ENCODE measurements around the gene LTN1. TPM values are rescaled to one million over a fixed set of nuclear protein-coding genes. Genes with fewer than 3 reads are reported as not detected.

Gene LTN1
- total RNA-seq, 1 donor from 2014 or later, result 23.6 TPM

DNA sequence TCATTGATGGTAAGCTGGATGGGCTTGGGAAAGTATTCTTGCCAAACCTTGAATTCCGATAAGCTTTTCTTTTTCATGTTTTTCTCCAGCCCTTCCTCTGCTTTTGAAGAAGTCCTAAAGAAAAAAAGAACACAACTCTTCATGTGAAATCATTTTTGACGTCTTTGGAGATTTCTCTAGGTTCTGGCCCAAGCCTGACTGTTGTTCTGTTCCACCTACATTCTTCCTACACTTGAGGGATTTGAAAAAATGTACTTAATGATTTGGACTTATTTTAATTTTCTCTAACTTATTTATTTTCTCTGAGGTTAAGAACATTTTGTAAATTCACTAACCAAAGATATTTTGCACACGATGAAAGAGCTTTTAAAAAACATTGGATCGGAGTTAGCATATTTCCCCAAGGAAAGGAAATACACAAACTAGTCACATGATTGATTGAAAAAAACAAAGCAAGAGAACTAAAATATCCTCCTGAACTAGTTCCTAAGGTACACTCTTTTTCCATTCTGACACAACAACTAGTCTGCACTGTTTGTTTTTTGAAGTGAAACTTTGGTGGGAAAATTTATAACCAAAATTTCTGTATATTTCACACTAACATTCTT, 82.3 kb downstream of the LTN1 start:
- Mint-ChIP-seq H3K36me3 (ENCODE audit: low read depth, unreplicated experiment) (no peaks in the 10 kb centered on the region), H3K27me3 (ENCODE audit: unreplicated experiment) (no peaks in the 10 kb centered on the region), H3K4me1 (ENCODE audit: unreplicated experiment) (no peaks in the 10 kb centered on the region), H3K27ac (ENCODE audit: unreplicated experiment) (no peak overlapping the region), H3K9me3 (ENCODE audit: unreplicated experiment) (no peaks in the 10 kb centered on the region), H3K4me3 (ENCODE audit: unreplicated experiment) (no peak overlapping the region)
- DNase-seq (ENCODE audit: low spot score), result no peak
- TF ChIP-seq, protein P1, sequence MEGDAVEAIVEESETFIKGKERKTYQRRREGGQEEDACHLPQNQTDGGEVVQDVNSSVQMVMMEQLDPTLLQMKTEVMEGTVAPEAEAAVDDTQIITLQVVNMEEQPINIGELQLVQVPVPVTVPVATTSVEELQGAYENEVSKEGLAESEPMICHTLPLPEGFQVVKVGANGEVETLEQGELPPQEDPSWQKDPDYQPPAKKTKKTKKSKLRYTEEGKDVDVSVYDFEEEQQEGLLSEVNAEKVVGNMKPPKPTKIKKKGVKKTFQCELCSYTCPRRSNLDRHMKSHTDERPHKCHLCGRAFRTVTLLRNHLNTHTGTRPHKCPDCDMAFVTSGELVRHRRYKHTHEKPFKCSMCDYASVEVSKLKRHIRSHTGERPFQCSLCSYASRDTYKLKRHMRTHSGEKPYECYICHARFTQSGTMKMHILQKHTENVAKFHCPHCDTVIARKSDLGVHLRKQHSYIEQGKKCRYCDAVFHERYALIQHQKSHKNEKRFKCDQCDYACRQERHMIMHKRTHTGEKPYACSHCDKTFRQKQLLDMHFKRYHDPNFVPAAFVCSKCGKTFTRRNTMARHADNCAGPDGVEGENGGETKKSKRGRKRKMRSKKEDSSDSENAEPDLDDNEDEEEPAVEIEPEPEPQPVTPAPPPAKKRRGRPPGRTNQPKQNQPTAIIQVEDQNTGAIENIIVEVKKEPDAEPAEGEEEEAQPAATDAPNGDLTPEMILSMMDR (IDR thresholded peaks at IDR 0.05; ENCODE audit: unreplicated experiment), result no peak

DNA sequence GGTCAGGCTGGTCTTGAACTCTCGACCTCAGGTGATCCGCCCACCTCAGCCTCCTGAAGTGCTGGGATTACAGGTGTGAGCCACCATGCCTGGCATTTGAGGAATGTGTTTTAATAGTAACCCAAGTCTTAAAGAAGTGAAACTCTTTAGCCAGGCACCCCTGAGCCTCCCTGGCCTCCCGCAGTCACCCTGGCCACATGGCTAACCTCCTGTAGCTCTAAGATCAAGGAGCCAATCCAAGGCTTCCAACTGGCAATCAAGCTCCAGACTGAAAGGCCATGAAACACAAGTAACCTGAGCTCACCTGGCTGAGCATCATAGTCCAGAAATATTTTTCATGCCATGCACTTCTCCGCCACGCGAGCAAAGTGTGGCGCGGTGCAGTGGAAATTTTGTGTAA, 84.3 kb downstream of the LTN1 start:
- Mint-ChIP-seq H3K9me3 (ENCODE audit: unreplicated experiment) (no peaks in the 10 kb centered on the region), H3K4me3 (ENCODE audit: unreplicated experiment) (no peak overlapping the region), H3K36me3 (ENCODE audit: low read depth, unreplicated experiment) (no peaks in the 10 kb centered on the region), H3K27ac (ENCODE audit: unreplicated experiment) (no peak overlapping the region), H3K4me1 (ENCODE audit: unreplicated experiment) (no peaks in the 10 kb centered on the region), H3K27me3 (ENCODE audit: unreplicated experiment) (peaks cover under 1% of the 10 kb centered on the region)
- no peak for DNase-seq (ENCODE audit: low spot score)
- TF ChIP-seq, protein P1 (IDR thresholded peaks at IDR 0.05; ENCODE audit: unreplicated experiment), result no peak

DNA sequence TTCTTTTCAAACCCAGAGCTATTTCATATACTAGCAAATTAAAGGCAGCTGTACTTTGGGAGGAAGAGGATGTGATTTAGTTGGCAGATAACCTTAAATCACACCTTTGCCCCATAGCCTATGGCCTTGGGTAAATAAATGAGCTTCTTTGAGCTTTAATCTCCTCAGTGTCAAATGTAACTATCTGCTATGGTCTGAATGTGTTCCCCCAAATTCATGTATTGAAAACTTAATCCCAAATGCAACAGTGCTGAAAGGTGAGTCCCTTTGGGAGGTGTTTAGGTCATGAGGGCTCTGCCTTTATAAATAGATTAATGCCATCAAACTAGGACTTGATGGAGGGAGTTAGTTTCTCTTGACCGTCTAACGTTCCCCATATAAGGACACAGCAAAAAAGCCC, 85.8 kb downstream of the LTN1 start:
- TF ChIP-seq, protein P1 (IDR thresholded peaks at IDR 0.05; ENCODE audit: unreplicated experiment), result no peak
- H3K4me3 Mint-ChIP-seq (ENCODE audit: unreplicated experiment), result no peak overlapping the region
- no peaks in the 10 kb centered on the region for H3K9me3 Mint-ChIP-seq (ENCODE audit: unreplicated experiment)
- no peaks in the 10 kb centered on the region for H3K4me1 Mint-ChIP-seq (ENCODE audit: unreplicated experiment)
- no peaks in the 10 kb centered on the region for H3K36me3 Mint-ChIP-seq (ENCODE audit: low read depth, unreplicated experiment)
- H3K27ac Mint-ChIP-seq (ENCODE audit: unreplicated experiment), result no peak overlapping the region
- peaks cover 2% of the 10 kb centered on the region for H3K27me3 Mint-ChIP-seq (ENCODE audit: unreplicated experiment)
- no peak for DNase-seq (ENCODE audit: low spot score)

DNA sequence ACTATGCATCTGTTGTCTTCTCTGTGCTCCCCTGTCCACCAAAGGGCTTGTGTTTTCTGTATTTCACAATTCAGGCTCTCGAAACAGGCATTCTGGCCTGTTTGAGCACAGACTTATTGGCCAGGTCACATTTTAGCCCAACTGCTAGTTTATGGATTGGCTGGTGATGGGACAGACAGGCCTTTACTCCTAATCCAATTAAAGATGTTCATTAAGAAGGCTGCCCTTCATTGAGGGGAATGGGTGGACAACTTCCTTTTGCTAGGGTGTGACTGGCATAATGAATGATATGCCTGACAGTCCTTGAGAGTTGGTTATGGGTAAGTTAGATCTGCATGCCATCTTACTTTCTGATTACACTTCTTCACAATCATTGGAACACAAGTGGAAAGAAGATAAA, 86.4 kb downstream of the LTN1 start:
- no peak for DNase-seq (ENCODE audit: low spot score)
- Mint-ChIP-seq H3K27ac (ENCODE audit: unreplicated experiment) (no peak overlapping the region), H3K4me1 (ENCODE audit: unreplicated experiment) (no peaks in the 10 kb centered on the region), H3K4me3 (ENCODE audit: unreplicated experiment) (no peak overlapping the region), H3K9me3 (ENCODE audit: unreplicated experiment) (no peaks in the 10 kb centered on the region), H3K36me3 (ENCODE audit: low read depth, unreplicated experiment) (no peaks in the 10 kb centered on the region), H3K27me3 (ENCODE audit: unreplicated experiment) (peaks cover 2% of the 10 kb centered on the region)
- TF ChIP-seq, protein P1 (IDR thresholded peaks at IDR 0.05; ENCODE audit: unreplicated experiment), result no peak

DNA sequence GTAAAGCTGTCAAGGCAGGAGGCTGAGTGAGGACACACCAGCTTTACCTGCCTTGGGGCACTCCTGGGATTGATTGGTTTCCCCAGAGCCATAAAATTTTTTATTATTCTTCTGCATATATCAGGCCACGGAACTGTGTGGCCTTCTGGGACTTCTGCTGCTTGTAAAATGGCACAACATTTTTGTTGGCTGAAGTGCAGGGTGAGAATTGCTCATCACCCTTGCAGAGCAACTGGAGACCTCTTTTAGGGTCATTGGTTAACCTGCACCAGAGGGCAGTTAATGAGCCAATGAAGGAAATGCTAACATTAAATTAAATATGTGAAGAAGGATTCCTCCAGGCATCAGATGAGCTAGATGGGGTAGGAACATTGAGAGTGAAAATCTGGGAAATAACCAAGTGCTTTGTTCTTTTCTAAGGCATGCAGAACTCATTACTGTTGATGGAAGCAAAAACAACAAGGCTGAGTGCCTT, 87.7 kb downstream of the LTN1 start:
- DNase-seq (ENCODE audit: low spot score), result no peak
- TF ChIP-seq, protein P1 (IDR thresholded peaks at IDR 0.05; ENCODE audit: unreplicated experiment), result no peak
- Mint-ChIP-seq H3K27ac (ENCODE audit: unreplicated experiment) (no peak overlapping the region), H3K36me3 (ENCODE audit: low read depth, unreplicated experiment) (no peaks in the 10 kb centered on the region), H3K4me1 (ENCODE audit: unreplicated experiment) (no peaks in the 10 kb centered on the region), H3K9me3 (ENCODE audit: unreplicated experiment) (no peaks in the 10 kb centered on the region), H3K4me3 (ENCODE audit: unreplicated experiment) (no peak overlapping the region), H3K27me3 (ENCODE audit: unreplicated experiment) (peaks cover 2% of the 10 kb centered on the region)

All from endothelial cell (in vitro differentiated cells).